Neural cell (in vitro differentiated cells): ENCODE measurements around the gene SMAD4.

Experiments
- CTCF ChIP-seq: fragments of 450-650 bp; IDR thresholded peaks from 2 replicates; pipeline ENCODE4 v1.5.1; 2014; ENCODE audit warnings: antibody characterized with exemption, mild to moderate bottlenecking, moderate library complexity; ENCODE audit not compliant: poor library complexity, severe bottlenecking
- EZH2 ChIP-seq: fragments of 200-600, 300-800 bp; shearing (Covaris generic), sonication (generic); IDR thresholded peaks from 2 replicates; pipeline ENCODE4 v1.6.1; 2014; ENCODE audit warnings: antibody characterized with exemption, low read length, borderline replicate concordance, mild to moderate bottlenecking; ENCODE audit not compliant: insufficient read depth, poor library complexity, severe bottlenecking
- MXI1 ChIP-seq: fragments of 450-650 bp; conservative IDR thresholded peaks from 2 replicates; pipeline ENCODE4 v1.6.1; 2014; ENCODE audit warnings: antibody characterized with exemption, mild to moderate bottlenecking; ENCODE audit not compliant: poor library complexity, severe bottlenecking
- POLR2AphosphoS5 ChIP-seq: IDR thresholded peaks from 2 replicates; pipeline ENCODE4 v1.6.1; 2012

- TF ChIP-seq EZH2 (no peak), MXI1 (no peak), CTCF (no peak), POLR2AphosphoS5 (no peak)
Measured at GRCh38 chr18:51006061-51006818, 23.8 kb upstream of the SMAD4 start.
